H1 (cell line): ENCODE data around the gene LTBP3. TPM values are rescaled to one million over a fixed set of nuclear protein-coding genes. Genes with fewer than 3 reads are reported as not detected.

ENCODE experiments used
- CTCF ChIA-PET: fragments of 300-600 bp; sonication (Branson Sonifier 250); formaldehyde crosslinking; loops from one replicate; lab custom pipeline; 2021; ENCODE audit not compliant: partially characterized antibody; lab: Charles Lee
- POLR2A ChIA-PET: fragments of 300-600 bp; sonication (Branson Sonifier 250); formaldehyde crosslinking; loops from one replicate; lab custom pipeline; 2021; ENCODE audit warnings: inconsistent platforms; ENCODE audit not compliant: partially characterized antibody; lab: Charles Lee
- DNase-seq, 2 experiments: peaks; one replicate each; pipeline versions ENCODE4 v3.0.0 to v3.0.0-alpha.2; 2010 to 2022; ENCODE audit warnings: low spot score in 2 of 2, low read depth in 1 of 2, mixed read lengths in 1 of 2
- FAIRE-seq: peaks from 2 replicates; lab custom pipeline; 2011; peaks lifted over from hg19 to GRCh38; lab: Jason Lieb, UNC
- H2AFZ ChIP-seq: 2 replicates; pipeline ENCODE4 v1.8.1; 2012; ENCODE audit warnings: low read length, inconsistent platforms
- H2AK5ac ChIP-seq: 2 replicates; pipeline ENCODE4 v1.6.1; 2013; ENCODE audit warnings: low read depth, low read length
- H2BK120ac ChIP-seq: replicated peaks from 2 replicates; pipeline ENCODE3; 2013; ENCODE audit warnings: low read depth, low read length, inconsistent platforms
- H2BK12ac ChIP-seq: 2 replicates; pipeline ENCODE4 v1.6.1; 2013; ENCODE audit warnings: low read depth, low read length
- H2BK15ac ChIP-seq: 2 replicates; pipeline ENCODE4 v1.6.1; 2013; ENCODE audit warnings: low read length
- H2BK20ac ChIP-seq: 2 replicates; pipeline ENCODE4 v1.6.1; 2013; ENCODE audit warnings: low read length
- H2BK5ac ChIP-seq: 2 replicates; pipeline ENCODE4 v1.6.1; 2013; ENCODE audit warnings: low read depth, low read length
- H3K14ac ChIP-seq: 2 replicates; pipeline ENCODE4 v1.6.1; 2013; ENCODE audit warnings: inconsistent platforms; ENCODE audit not compliant: insufficient read length
- H3K18ac ChIP-seq: 2 replicates; pipeline ENCODE4 v1.6.1; 2013; ENCODE audit warnings: low read length; ENCODE audit errors: extremely low read depth
- H3K23ac ChIP-seq: 2 replicates; pipeline ENCODE4 v1.6.1; 2013; ENCODE audit warnings: inconsistent platforms; ENCODE audit not compliant: insufficient read length
- H3K23me2 ChIP-seq: 2 replicates; pipeline ENCODE4 v1.6.1; 2013; ENCODE audit warnings: low read depth, low read length
- H3K27ac ChIP-seq: 2 replicates; pipeline ENCODE4 v1.6.1; 2011; ENCODE audit warnings: low read depth, low read length, inconsistent platforms
- H3K27me3 ChIP-seq, 4 experiments: replicated peaks in 1 of 4; 1 replicate in 1 of 4; 2 replicates in 3 of 4; pipeline versions ENCODE4 v1.6.1 to v1.8.1; 2011 to 2013; ENCODE audit warnings: low read length in 3 of 4, mild to moderate bottlenecking in 3 of 4, inconsistent platforms in 2 of 4, mixed read lengths in 2 of 4, moderate library complexity in 1 of 4; ENCODE audit not compliant: control insufficient read depth in 3 of 4, insufficient read depth in 3 of 4; ENCODE audit errors: extremely low read depth in 1 of 4
- H3K36me3 ChIP-seq, 4 experiments: 2 replicates each; pipeline versions ENCODE4 v1.6.1 to v1.8.1; 2011 to 2013; ENCODE audit warnings: mild to moderate bottlenecking in 4 of 4, low read length in 3 of 4, moderate library complexity in 2 of 4, control low read depth in 1 of 4, inconsistent platforms in 1 of 4; ENCODE audit not compliant: insufficient read depth in 4 of 4, control insufficient read depth in 2 of 4
- H3K4ac ChIP-seq: replicated peaks from 2 replicates; pipeline ENCODE3; 2013; ENCODE audit warnings: low read length, low read depth, mixed read lengths, inconsistent platforms; ENCODE audit not compliant: insufficient read length
- H3K4me1 ChIP-seq, 4 experiments: replicated peaks in 1 of 4; 1 replicate in 1 of 4; 2 replicates in 3 of 4; pipeline versions ENCODE4 v1.6.1 to v1.8.1; 2011 to 2013; ENCODE audit warnings: low read length in 3 of 4, inconsistent platforms in 2 of 4, mixed read lengths in 1 of 4; ENCODE audit not compliant: insufficient read depth in 4 of 4, control insufficient read depth in 3 of 4
- H3K4me2 ChIP-seq, 2 experiments: 2 replicates each; pipeline versions ENCODE4 v1.6.1 to v1.8.1; 2011 to 2013; ENCODE audit warnings: low read depth in 2 of 2, low read length in 2 of 2, control low read depth in 1 of 2, inconsistent platforms in 1 of 2, mild to moderate bottlenecking in 1 of 2; ENCODE audit not compliant: insufficient read depth in 1 of 2
- H3K4me3 ChIP-seq, 4 experiments: fragments of 200-600, 300-600 bp in 1 of 4; sonication (generic), shearing (Covaris generic), sonication (Bioruptor Twin) in 1 of 4; 2 replicates each; pipeline versions ENCODE4 v1.5.1 to v1.8.1; 2011 to 2016; ENCODE audit warnings: low read length in 4 of 4, low read depth in 3 of 4, control low read depth in 2 of 4, inconsistent platforms in 2 of 4, mild to moderate bottlenecking in 2 of 4, mixed read lengths in 1 of 4, moderate library complexity in 1 of 4; ENCODE audit not compliant: insufficient read depth in 2 of 4; ENCODE audit errors: extremely low read depth in 1 of 4
- H3K56ac ChIP-seq: replicated peaks from 2 replicates; pipeline ENCODE3; 2013; ENCODE audit warnings: low read depth, mild to moderate bottlenecking, mixed read lengths, low read length, inconsistent platforms; ENCODE audit not compliant: insufficient read length
- H3K79me1 ChIP-seq: 2 replicates; pipeline ENCODE4 v1.6.1; 2013; ENCODE audit warnings: low read depth, low read length, control low read depth
- H3K79me2 ChIP-seq, 2 experiments: 2 replicates each; pipeline versions ENCODE4 v1.6.1 to v1.8.1; 2012 to 2013; ENCODE audit warnings: low read length in 2 of 2, mild to moderate bottlenecking in 2 of 2, inconsistent platforms in 1 of 2; ENCODE audit not compliant: insufficient read depth in 2 of 2, control insufficient read depth in 1 of 2
- H3K9ac ChIP-seq, 4 experiments: replicated peaks in 1 of 4; 1 replicate in 1 of 4; 2 replicates in 3 of 4; pipeline versions ENCODE4 v1.6.1 to v1.8.1; 2011 to 2013; ENCODE audit warnings: low read depth in 3 of 4, low read length in 3 of 4, control low read depth in 2 of 4, mild to moderate bottlenecking in 2 of 4, moderate library complexity in 2 of 4, inconsistent platforms in 1 of 4; ENCODE audit errors: extremely low read depth in 1 of 4
- H3K9me3 ChIP-seq, 2 experiments: 2 replicates each; pipeline versions ENCODE4 v1.6.1 to v1.8.1; 2012 to 2013; ENCODE audit warnings: mild to moderate bottlenecking in 2 of 2, moderate library complexity in 2 of 2, control low read depth in 1 of 2, inconsistent platforms in 1 of 2, low read depth in 1 of 2, low read length in 1 of 2, mixed read lengths in 1 of 2; ENCODE audit not compliant: insufficient read depth in 2 of 2
- H4K20me1 ChIP-seq, 2 experiments: replicated peaks in 1 of 2; 2 replicates each; pipeline versions ENCODE3 to v1.8.1; 2011 to 2013; ENCODE audit warnings: inconsistent platforms in 2 of 2, low read length in 2 of 2, mild to moderate bottlenecking in 1 of 2; ENCODE audit not compliant: insufficient read depth in 2 of 2, control insufficient read depth in 1 of 2
- H4K5ac ChIP-seq: 2 replicates; pipeline ENCODE4 v1.6.1; 2013; ENCODE audit warnings: low read length, low read depth, mixed read lengths, inconsistent platforms; ENCODE audit not compliant: insufficient read length
- H4K8ac ChIP-seq: 2 replicates; pipeline ENCODE4 v1.8.0; 2013; ENCODE audit warnings: mild to moderate bottlenecking, moderate library complexity, low read length, inconsistent platforms; ENCODE audit not compliant: insufficient read depth; ENCODE audit errors: extremely low read depth
- H4K91ac ChIP-seq: replicated peaks from 2 replicates; pipeline ENCODE3; 2013; ENCODE audit warnings: low read length, mixed read lengths, inconsistent platforms; ENCODE audit not compliant: insufficient read length
- BACH1 ChIP-seq: IDR thresholded peaks from 2 replicates; pipeline ENCODE4 v1.6.1; 2012; ENCODE audit warnings: low read length, improper control_type of control experiment
- BRCA1 ChIP-seq: IDR thresholded peaks from 2 replicates; pipeline ENCODE4 v1.6.1; 2012; ENCODE audit warnings: low read depth, low read length, improper control_type of control experiment
- CTBP2 ChIP-seq: IDR thresholded peaks from 2 replicates; pipeline ENCODE4 v1.7.0; 2011; ENCODE audit warnings: borderline replicate concordance, mild to moderate bottlenecking, moderate library complexity, mixed read lengths, low read length; ENCODE audit not compliant: insufficient read depth, insufficient read length
- KDM4A ChIP-seq: IDR thresholded peaks from one replicate; pipeline ENCODE4 v1.7.1; 2012; ENCODE audit warnings: low read depth, mild to moderate bottlenecking, moderate library complexity, low read length, inconsistent platforms; ENCODE audit not compliant: severe bottlenecking
- SUZ12 ChIP-seq: fragments of 200-600 bp; sonication (generic); IDR thresholded peaks from 2 replicates; pipeline ENCODE4 v1.6.1; 2012; ENCODE audit warnings: mild to moderate bottlenecking, inconsistent platforms, low read length, moderate library complexity, mixed read lengths
- TCF12 ChIP-seq: IDR thresholded peaks from 2 replicates; pipeline ENCODE4 v1.6.1; 2011; ENCODE audit warnings: low read depth, mild to moderate bottlenecking, low read length
- TEAD4 ChIP-seq: IDR thresholded peaks from 2 replicates; pipeline ENCODE4 v1.6.1; 2012; ENCODE audit warnings: low read depth, low read length, inconsistent platforms, mixed read lengths
- WGBS, 2 experiments: shearing (Covaris generic) in 1 of 2; methylation state at CpG; one replicate each; pipeline versions ENCODE4 v1.1.6 to v1.1.7; 2013 to 2015; ENCODE audit warnings: low lambda C conversion rate in 2 of 2, mixed read lengths in 2 of 2, inconsistent platforms in 1 of 2, low coverage in 1 of 2, missing lambda C conversion rate in 1 of 2; ENCODE audit not compliant: insufficient replicate concordance in 2 of 2, insufficient coverage in 1 of 2, insufficient read length in 1 of 2; ENCODE audit errors: extremely low coverage in 1 of 2, missing lambda C conversion rate in 1 of 2; 5-methylcytosine and 5-hydroxymethylcytosine counted together
- polyA plus RNA-seq, 7 experiments: library from polyadenylated mRNA; depleted of rRNA in 3 of 7; stranded (reverse) in 5 of 7; unstranded in 2 of 7; fragments of >200 nt in 5 of 7; fragments of 200-250 nt in 2 of 7; gene quantifications; 1 replicate in 5 of 7; 2 replicates in 1 of 7; 4 replicates in 1 of 7; pipeline versions ENCODE4 v1.2.1 to v1.2.3, GENCODE V29; 2011 to 2013; ENCODE audit warnings: missing spikeins in 2 of 7, mixed read lengths in 2 of 7
- total RNA-seq: library from RNA; stranded (reverse); fragmentation: NEBNext Ultra II Directional; extraction: Animal tissue kit (Norgen Biotek cat#: 25700); gene quantifications from 2 replicates; pipeline ENCODE4 v1.2.1, GENCODE V29; 2021
- TF ChIP-seq, protein P1 (sequence below): IDR thresholded peaks from 2 replicates; pipeline ENCODE4 v1.6.1; 2012; ENCODE audit warnings: inconsistent platforms
- TF ChIP-seq, protein P2 (sequence below): IDR thresholded peaks from 2 replicates; pipeline ENCODE4 v1.6.1; 2011; ENCODE audit warnings: low read depth, mild to moderate bottlenecking, low read length; ENCODE audit not compliant: insufficient read depth
- TF ChIP-seq, protein P3 (sequence below): IDR thresholded peaks from 2 replicates; pipeline ENCODE4 v1.6.1; 2012; ENCODE audit warnings: inconsistent platforms

Gene LTBP3
- total and polyA plus RNA-seq, 2 of the 8 experiments (the other 6 are each of a cell fraction or from before 2014, with no cell fraction given): 12.8 to 17.8 TPM

DNA sequence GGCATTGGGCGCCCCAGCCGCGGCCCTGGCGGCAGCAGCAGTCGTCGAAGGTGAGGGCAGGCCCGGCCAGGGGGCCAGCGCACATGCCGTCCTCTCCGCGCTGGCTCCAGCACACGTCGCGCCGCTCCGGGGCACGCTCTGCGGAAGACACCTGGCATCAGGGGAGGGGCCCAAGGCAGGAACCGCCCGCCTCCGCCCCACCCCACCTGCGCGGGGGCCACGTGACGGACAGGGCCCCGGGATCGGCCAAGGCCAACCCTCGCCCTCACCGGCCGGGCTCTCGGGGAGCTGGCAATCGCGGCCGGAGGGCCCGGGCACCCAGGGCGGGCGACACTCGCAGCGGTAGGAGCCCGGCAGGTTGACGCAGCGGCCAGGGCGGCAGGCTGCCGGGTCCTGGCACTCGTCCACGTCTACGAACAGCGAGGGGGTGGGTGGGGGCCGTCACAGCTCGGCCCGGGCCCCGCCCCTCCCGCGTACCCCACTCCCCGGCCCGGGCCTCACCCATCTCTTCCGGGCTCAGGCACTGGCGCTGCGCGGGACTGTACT lies 18.3 kb downstream of the LTBP3 start:
- H3K23me2 ChIP-seq: peaks cover 17% of the 10 kb centered on the region
- peaks cover 0 to 9% (median 1%) of the 10 kb centered on the region in 4 experiments; a peak in 5 of 7 replicates for H3K4me1 ChIP-seq
- H2BK15ac ChIP-seq: no peak overlapping the region
- FAIRE-seq (no peak), DNase-seq (peak in 1 of 2 experiments; percentile 89)
- no peak overlapping the region for H3K23ac ChIP-seq
- no peaks in the 10 kb centered on the region for H3K79me1 ChIP-seq
- peak overlapping the region; percentile 64 to 89 for H3K4me2 ChIP-seq
- H3K18ac ChIP-seq: no peak overlapping the region; the same call in 1 of the 2 replicates
- no peaks in the 10 kb centered on the region for H3K9me3 ChIP-seq
- H2BK5ac ChIP-seq: peak overlapping the region; percentile 69; the same call in 1 of the 2 replicates
- no peak overlapping the region for H2BK12ac ChIP-seq
- no peak overlapping the region for H3K9ac ChIP-seq
- no peak overlapping the region for H3K27ac ChIP-seq
- 1% methylated on average over 16 of the region's 60 CpGs; no CpG with 5 or more reads in 1 of the 2 experiments for WGBS, 2 experiments
- H3K79me2 ChIP-seq: no peaks in the 10 kb centered on the region
- H3K56ac ChIP-seq: no peak overlapping the region
- no peak overlapping the region for H3K4ac ChIP-seq
- peak overlapping the region; percentile 73 for H4K8ac ChIP-seq
- H3K36me3 ChIP-seq: peaks cover 0 to 6% (median 2%) of the 10 kb centered on the region in 4 experiments; a peak in 3 of 8 replicates
- H4K20me1 ChIP-seq: peaks cover 3 to 18% of the 10 kb centered on the region in 2 experiments
- peaks cover 0 to 31% (median 15%) of the 10 kb centered on the region in 4 experiments; a peak in 6 of 7 replicates for H3K27me3 ChIP-seq
- H4K91ac ChIP-seq: peak overlapping the region; percentile 73
- CTCF ChIA-PET: interaction anchor here (0.7 to 10.5 kb wide), 20 partner anchors 9 to 383 kb away, joined by 3 to 284 read pairs (median 5); partner anchors contain the start of genes EHBP1L1, FAM89B, LTBP3 and SCYL1
- peak overlapping the region; percentile 16 to 68 (median 40) for H3K4me3 ChIP-seq
- H3K14ac ChIP-seq: no peak overlapping the region
- no peak overlapping the region for H2AFZ ChIP-seq
- H2BK120ac ChIP-seq: no peak overlapping the region
- no peak overlapping the region for H2BK20ac ChIP-seq
- no peak overlapping the region for H4K5ac ChIP-seq
- H2AK5ac ChIP-seq: no peak overlapping the region
- POLR2A ChIA-PET: interaction anchor here (0.6 to 5.2 kb wide), 21 partner anchors 9 to 662 kb away, joined by 3 to 62 read pairs (median 4); partner anchors contain the start of genes EHD1, FAM89B, MALAT1 and NEAT1
- TF ChIP-seq BACH1 (no peak), TEAD4 (0 out of 2 replicates have a peak, but pooled peaks have one; percentile 13), TCF12 (0 out of 2 replicates have a peak, but pooled peaks have one; percentile 56), CTBP2 (peak; percentile 34), SUZ12 (peak; percentile 56), KDM4A (peak; percentile 84), BRCA1 (no peak)
- TF ChIP-seq, protein P1, sequence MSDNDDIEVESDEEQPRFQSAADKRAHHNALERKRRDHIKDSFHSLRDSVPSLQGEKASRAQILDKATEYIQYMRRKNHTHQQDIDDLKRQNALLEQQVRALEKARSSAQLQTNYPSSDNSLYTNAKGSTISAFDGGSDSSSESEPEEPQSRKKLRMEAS: peak; percentile 98
- TF ChIP-seq, protein P2, sequence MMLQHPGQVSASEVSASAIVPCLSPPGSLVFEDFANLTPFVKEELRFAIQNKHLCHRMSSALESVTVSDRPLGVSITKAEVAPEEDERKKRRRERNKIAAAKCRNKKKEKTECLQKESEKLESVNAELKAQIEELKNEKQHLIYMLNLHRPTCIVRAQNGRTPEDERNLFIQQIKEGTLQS: 0 out of 2 replicates have a peak, but pooled peaks have one; percentile 48
- TF ChIP-seq, protein P3, sequence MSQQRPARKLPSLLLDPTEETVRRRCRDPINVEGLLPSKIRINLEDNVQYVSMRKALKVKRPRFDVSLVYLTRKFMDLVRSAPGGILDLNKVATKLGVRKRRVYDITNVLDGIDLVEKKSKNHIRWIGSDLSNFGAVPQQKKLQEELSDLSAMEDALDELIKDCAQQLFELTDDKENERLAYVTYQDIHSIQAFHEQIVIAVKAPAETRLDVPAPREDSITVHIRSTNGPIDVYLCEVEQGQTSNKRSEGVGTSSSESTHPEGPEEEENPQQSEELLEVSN: peak; percentile 95
